ENCODE results near the gene DDRGK1.

GRCh38 chr20:3172933-3173609 lies 31.4 kb downstream of the DDRGK1 start, which contains the start of gene LZTS3:
- TF ChIP-seq CTCF (conservative IDR thresholded peaks at IDR 0.05; ENCODE audit: low read depth, low read length), result no peak
- TF ChIP-seq EZH2phosphoT487 (IDR thresholded peaks at IDR 0.05; ENCODE audit: borderline replicate concordance, low read length), result no peak
